Liver (tissue), 9 donors: ENCODE data around the gene ARHGAP35. TPM values are rescaled to one million over a fixed set of nuclear protein-coding genes. Genes with fewer than 3 reads are reported as not detected.
A peak's percentile ranks its signal among the peaks of the same experiment; 100 is the strongest.

ENCODE experiments used
- DNase-seq: peaks from one replicate; pipeline ENCODE4 v3.0.0-alpha.2; 2017; ENCODE audit warnings: low spot score
- H3K27ac ChIP-seq, 2 donors: one replicate each; pipeline ENCODE4 v1.7.0; 2013; ENCODE audit warnings: inconsistent platforms in 2 of 2, low read length in 2 of 2, control low read depth in 1 of 2, low read depth in 1 of 2, mild to moderate bottlenecking in 1 of 2
- H3K27me3 ChIP-seq, 4 donors: one replicate each; pipeline versions ENCODE4 v1.6.1 to v1.7.0; 2013; ENCODE audit warnings: low read length in 3 of 4, inconsistent platforms in 1 of 4, mild to moderate bottlenecking in 1 of 4, moderate library complexity in 1 of 4; ENCODE audit not compliant: control insufficient read depth in 4 of 4, insufficient read depth in 4 of 4
- H3K36me3 ChIP-seq, 4 donors: one replicate each; pipeline versions ENCODE4 v1.6.1 to v1.7.0; 2013; ENCODE audit warnings: low read length in 3 of 4, mild to moderate bottlenecking in 3 of 4, low read depth in 1 of 4, moderate library complexity in 1 of 4; ENCODE audit not compliant: control insufficient read depth in 4 of 4, insufficient read depth in 3 of 4
- H3K4me1 ChIP-seq, 4 donors: one replicate each; pipeline versions ENCODE4 v1.6.1 to v1.7.0; 2013; ENCODE audit warnings: low read length in 3 of 4, mild to moderate bottlenecking in 3 of 4, moderate library complexity in 1 of 4; ENCODE audit not compliant: control insufficient read depth in 4 of 4, insufficient read depth in 4 of 4
- H3K4me3 ChIP-seq, 3 donors: one replicate each; pipeline versions ENCODE4 v1.6.1 to v1.7.0; 2013; ENCODE audit warnings: low read length in 3 of 3, control low read depth in 1 of 3, low read depth in 1 of 3, mild to moderate bottlenecking in 1 of 3
- H3K9ac ChIP-seq, 2 donors: one replicate each; pipeline ENCODE4 v1.7.0; 2013; ENCODE audit warnings: low read length in 2 of 2, mild to moderate bottlenecking in 2 of 2, moderate library complexity in 2 of 2, control low read depth in 1 of 2, low read depth in 1 of 2
- H3K9me3 ChIP-seq, 4 donors: one replicate each; pipeline versions ENCODE4 v1.6.1 to v1.7.0; 2013; ENCODE audit warnings: low read length in 3 of 4; ENCODE audit not compliant: control insufficient read depth in 4 of 4
- EGR1 ChIP-seq, 2 donors: IDR thresholded peaks; 2 replicates each; pipeline ENCODE4 v1.6.1; 2016 to 2018; ENCODE audit warnings: antibody characterized with exemption in 2 of 2, low read depth in 2 of 2
- FOXA1 ChIP-seq: IDR thresholded peaks from 2 replicates; pipeline ENCODE4 v1.6.1; 2016; ENCODE audit warnings: antibody characterized with exemption
- FOXA2 ChIP-seq: IDR thresholded peaks from 2 replicates; pipeline ENCODE4 v1.6.1; 2016; ENCODE audit warnings: antibody characterized with exemption
- GABPA ChIP-seq, 2 donors: IDR thresholded peaks in 1 of 2; conservative IDR thresholded peaks in 1 of 2; 2 replicates each; pipeline ENCODE4 v1.6.1; 2016; ENCODE audit warnings: antibody characterized with exemption in 2 of 2, mild to moderate bottlenecking in 1 of 2, moderate library complexity in 1 of 2
- HNF4A ChIP-seq, 2 donors: conservative IDR thresholded peaks; 2 replicates each; pipeline ENCODE4 v1.6.1; 2016; ENCODE audit warnings: antibody characterized with exemption in 2 of 2, mild to moderate bottlenecking in 2 of 2
- HNF4G ChIP-seq: IDR thresholded peaks from 2 replicates; pipeline ENCODE4 v1.6.1; 2016; ENCODE audit warnings: antibody characterized with exemption
- JUND ChIP-seq, 2 donors: IDR thresholded peaks; 2 replicates each; pipeline ENCODE4 v1.6.1; 2016; ENCODE audit warnings: antibody characterized with exemption in 2 of 2
- NR2F2 ChIP-seq: IDR thresholded peaks from 2 replicates; pipeline ENCODE4 v1.6.1; 2016; ENCODE audit warnings: antibody characterized with exemption
- RAD21 ChIP-seq, 2 donors: IDR thresholded peaks; 2 replicates each; pipeline ENCODE4 v1.6.1; 2016; ENCODE audit warnings: antibody characterized with exemption in 2 of 2, mild to moderate bottlenecking in 2 of 2
- RXRA ChIP-seq, 2 donors: IDR thresholded peaks; 2 replicates each; pipeline ENCODE4 v1.6.1; 2017 to 2018; ENCODE audit warnings: antibody characterized with exemption in 2 of 2, mild to moderate bottlenecking in 1 of 2
- SP1 ChIP-seq: IDR thresholded peaks from 2 replicates; pipeline ENCODE4 v1.6.1; 2018; ENCODE audit warnings: antibody characterized with exemption, mild to moderate bottlenecking
- TAF1 ChIP-seq: conservative IDR thresholded peaks from 2 replicates; pipeline ENCODE4 v1.6.1; 2016; ENCODE audit warnings: antibody characterized with exemption, mild to moderate bottlenecking
- YY1 ChIP-seq: IDR thresholded peaks from 2 replicates; pipeline ENCODE4 v1.6.1; 2016; ENCODE audit warnings: antibody characterized with exemption, mild to moderate bottlenecking
- WGBS: extraction: QIAGEN DNeasy Blood & Tissue Kit; methylation state at CpG from one replicate; pipeline ENCODE4 v1.1.7; 2013; 5-methylcytosine and 5-hydroxymethylcytosine counted together
- polyA plus RNA-seq, 2 donors: library from polyadenylated mRNA; stranded (reverse) in 1 of 2; unstranded in 1 of 2; fragments of 200-250 nt in 1 of 2; fragments of >200 nt in 1 of 2; fragmentation: Nextera tagmentation in 1 of 2; extraction: Ambion mirVana in 1 of 2; gene quantifications; one replicate each; pipeline versions ENCODE4 v1.2.1 to v1.2.3, GENCODE V29; 2013 to 2015
- total RNA-seq, 2 donors: library from RNA; depleted of rRNA; stranded (reverse); fragments of >200 nt; gene quantifications; one replicate each; pipeline ENCODE4 v1.2.3, GENCODE V29; 2014
- TF ChIP-seq, protein P1 (sequence below): fragments of 150-350 bp; IDR thresholded peaks from 2 replicates; pipeline ENCODE4 v1.5.1; 2017; ENCODE audit warnings: improper control_type of control experiment, low read depth, low read length; ENCODE audit not compliant: missing input control
- TF ChIP-seq, protein P2 (sequence below): IDR thresholded peaks from 2 replicates; pipeline ENCODE4 v1.6.1; 2016; ENCODE audit warnings: antibody characterized with exemption
- TF ChIP-seq, protein P3 (sequence below): IDR thresholded peaks from 2 replicates; pipeline ENCODE4 v1.6.1; 2016; ENCODE audit warnings: antibody characterized with exemption
- TF ChIP-seq, protein P4 (sequence below): IDR thresholded peaks from 2 replicates; pipeline ENCODE4 v1.6.1; 2016; ENCODE audit warnings: antibody characterized with exemption, mild to moderate bottlenecking
- TF ChIP-seq, protein P5 (sequence below): IDR thresholded peaks from 2 replicates; pipeline ENCODE4 v1.6.1; 2016; ENCODE audit warnings: antibody characterized with exemption
- donor health status: healthy.
- donor health status: healthy.
- donor health status: healthy.
- donor health status: healthy.
- donor health status: healthy.

ARHGAP35 gene
- total and polyA plus RNA-seq, 4 donors: 15.5 to 49.2 (median 21.7) TPM

DNA sequence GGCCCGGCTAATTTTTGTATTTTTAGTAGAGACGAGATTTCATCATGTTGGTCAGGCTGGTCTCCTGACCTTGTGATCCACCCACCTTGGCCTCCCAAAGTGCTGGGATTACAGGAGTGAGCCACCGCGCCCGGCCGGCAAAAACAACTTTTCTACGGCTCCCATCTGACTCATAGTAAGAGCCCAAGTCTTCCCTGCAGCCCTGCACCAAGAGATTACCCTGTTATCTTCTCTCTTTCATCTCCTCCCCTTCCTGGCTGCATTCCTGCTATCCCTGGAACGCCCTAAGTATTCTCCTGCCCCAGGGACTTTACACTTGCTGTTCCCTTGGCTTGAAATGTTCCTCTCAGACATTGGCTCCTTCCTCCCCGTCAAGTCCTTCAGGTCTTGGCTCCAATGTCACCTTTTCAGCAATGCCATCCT is 16.7 kb upstream of the ARHGAP35 start:
- H3K27ac ChIP-seq: no peak overlapping the region
- no peaks in the 10 kb centered on the region for H3K27me3 ChIP-seq
- no peak for DNase-seq
- no peaks in the 10 kb centered on the region for H3K9me3 ChIP-seq
- 82% methylated on average over 9 of the region's 9 CpGs for WGBS
- H3K9ac ChIP-seq: no peak overlapping the region
- no peak for TF ChIP-seq EGR1 (IDR thresholded peaks at IDR 0.05; ENCODE audit: low read depth in 2 of 2)
- no peak for TF ChIP-seq FOXA1
- TF ChIP-seq RXRA (IDR thresholded peaks at IDR 0.05): no peak
- TF ChIP-seq GABPA (IDR thresholded peaks at IDR 0.05 in 1 of 2, conservative IDR thresholded peaks at IDR 0.05 in 1 of 2): no peak
- no peak for TF ChIP-seq HNF4G
- TF ChIP-seq, protein P1, sequence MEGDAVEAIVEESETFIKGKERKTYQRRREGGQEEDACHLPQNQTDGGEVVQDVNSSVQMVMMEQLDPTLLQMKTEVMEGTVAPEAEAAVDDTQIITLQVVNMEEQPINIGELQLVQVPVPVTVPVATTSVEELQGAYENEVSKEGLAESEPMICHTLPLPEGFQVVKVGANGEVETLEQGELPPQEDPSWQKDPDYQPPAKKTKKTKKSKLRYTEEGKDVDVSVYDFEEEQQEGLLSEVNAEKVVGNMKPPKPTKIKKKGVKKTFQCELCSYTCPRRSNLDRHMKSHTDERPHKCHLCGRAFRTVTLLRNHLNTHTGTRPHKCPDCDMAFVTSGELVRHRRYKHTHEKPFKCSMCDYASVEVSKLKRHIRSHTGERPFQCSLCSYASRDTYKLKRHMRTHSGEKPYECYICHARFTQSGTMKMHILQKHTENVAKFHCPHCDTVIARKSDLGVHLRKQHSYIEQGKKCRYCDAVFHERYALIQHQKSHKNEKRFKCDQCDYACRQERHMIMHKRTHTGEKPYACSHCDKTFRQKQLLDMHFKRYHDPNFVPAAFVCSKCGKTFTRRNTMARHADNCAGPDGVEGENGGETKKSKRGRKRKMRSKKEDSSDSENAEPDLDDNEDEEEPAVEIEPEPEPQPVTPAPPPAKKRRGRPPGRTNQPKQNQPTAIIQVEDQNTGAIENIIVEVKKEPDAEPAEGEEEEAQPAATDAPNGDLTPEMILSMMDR: no peak
- TF ChIP-seq, protein P2, sequence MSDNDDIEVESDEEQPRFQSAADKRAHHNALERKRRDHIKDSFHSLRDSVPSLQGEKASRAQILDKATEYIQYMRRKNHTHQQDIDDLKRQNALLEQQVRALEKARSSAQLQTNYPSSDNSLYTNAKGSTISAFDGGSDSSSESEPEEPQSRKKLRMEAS: no peak
- no peak for TF ChIP-seq TAF1
- TF ChIP-seq HNF4A (conservative IDR thresholded peaks at IDR 0.05): no peak
- TF ChIP-seq, protein P3, sequence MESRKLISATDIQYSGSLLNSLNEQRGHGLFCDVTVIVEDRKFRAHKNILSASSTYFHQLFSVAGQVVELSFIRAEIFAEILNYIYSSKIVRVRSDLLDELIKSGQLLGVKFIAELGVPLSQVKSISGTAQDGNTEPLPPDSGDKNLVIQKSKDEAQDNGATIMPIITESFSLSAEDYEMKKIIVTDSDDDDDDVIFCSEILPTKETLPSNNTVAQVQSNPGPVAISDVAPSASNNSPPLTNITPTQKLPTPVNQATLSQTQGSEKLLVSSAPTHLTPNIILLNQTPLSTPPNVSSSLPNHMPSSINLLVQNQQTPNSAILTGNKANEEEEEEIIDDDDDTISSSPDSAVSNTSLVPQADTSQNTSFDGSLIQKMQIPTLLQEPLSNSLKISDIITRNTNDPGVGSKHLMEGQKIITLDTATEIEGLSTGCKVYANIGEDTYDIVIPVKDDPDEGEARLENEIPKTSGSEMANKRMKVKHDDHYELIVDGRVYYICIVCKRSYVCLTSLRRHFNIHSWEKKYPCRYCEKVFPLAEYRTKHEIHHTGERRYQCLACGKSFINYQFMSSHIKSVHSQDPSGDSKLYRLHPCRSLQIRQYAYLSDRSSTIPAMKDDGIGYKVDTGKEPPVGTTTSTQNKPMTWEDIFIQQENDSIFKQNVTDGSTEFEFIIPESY: no peak
- H3K36me3 ChIP-seq: peaks cover 6 to 20% (median 13%) of the 10 kb centered on the region in 4 donors
- no peak overlapping the region for H3K4me3 ChIP-seq
- H3K4me1 ChIP-seq: peaks cover 0 to 3% (median 0%) of the 10 kb centered on the region in 4 donors

DNA sequence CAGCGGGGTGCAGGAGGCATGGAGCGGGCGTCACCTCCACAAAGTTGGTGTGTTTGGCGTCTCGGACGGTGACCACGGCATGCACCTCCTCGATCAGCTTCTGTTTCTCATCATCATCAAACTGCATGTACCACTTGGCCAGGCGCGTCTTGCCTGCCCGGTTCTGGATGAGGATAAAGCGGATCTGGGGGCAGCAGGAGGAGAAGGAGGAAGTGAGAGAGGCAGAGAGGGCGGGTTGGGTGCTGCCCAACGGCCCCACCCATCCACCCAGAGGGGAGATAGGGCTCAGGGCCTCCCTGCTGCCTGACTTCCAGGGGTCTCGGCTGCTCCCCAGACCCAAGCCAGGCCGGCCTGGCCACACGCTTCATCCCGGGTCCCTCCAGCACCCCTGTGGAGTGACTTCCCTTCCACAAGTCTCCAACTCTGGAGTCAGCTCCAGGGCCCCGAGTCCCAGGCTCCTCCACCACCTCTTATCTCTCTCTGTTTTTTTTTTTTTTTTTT is 14.8 kb upstream of the ARHGAP35 start:
- Histone ChIP-seq H3K9ac (no peak overlapping the region), H3K9me3 (no peaks in the 10 kb centered on the region), H3K4me1 (peaks cover 0 to 15% (median 11%) of the 10 kb centered on the region in 4 donors), H3K27ac (no peak overlapping the region), H3K27me3 (no peaks in the 10 kb centered on the region), H3K36me3 (peaks cover 6 to 11% (median 8%) of the 10 kb centered on the region in 4 donors), H3K4me3 (no peak overlapping the region)
- no peak for TF ChIP-seq FOXA1
- TF ChIP-seq FOXA2: no peak
- TF ChIP-seq YY1: no peak
- no peak for TF ChIP-seq HNF4A (conservative IDR thresholded peaks at IDR 0.05)
- TF ChIP-seq, protein P4, sequence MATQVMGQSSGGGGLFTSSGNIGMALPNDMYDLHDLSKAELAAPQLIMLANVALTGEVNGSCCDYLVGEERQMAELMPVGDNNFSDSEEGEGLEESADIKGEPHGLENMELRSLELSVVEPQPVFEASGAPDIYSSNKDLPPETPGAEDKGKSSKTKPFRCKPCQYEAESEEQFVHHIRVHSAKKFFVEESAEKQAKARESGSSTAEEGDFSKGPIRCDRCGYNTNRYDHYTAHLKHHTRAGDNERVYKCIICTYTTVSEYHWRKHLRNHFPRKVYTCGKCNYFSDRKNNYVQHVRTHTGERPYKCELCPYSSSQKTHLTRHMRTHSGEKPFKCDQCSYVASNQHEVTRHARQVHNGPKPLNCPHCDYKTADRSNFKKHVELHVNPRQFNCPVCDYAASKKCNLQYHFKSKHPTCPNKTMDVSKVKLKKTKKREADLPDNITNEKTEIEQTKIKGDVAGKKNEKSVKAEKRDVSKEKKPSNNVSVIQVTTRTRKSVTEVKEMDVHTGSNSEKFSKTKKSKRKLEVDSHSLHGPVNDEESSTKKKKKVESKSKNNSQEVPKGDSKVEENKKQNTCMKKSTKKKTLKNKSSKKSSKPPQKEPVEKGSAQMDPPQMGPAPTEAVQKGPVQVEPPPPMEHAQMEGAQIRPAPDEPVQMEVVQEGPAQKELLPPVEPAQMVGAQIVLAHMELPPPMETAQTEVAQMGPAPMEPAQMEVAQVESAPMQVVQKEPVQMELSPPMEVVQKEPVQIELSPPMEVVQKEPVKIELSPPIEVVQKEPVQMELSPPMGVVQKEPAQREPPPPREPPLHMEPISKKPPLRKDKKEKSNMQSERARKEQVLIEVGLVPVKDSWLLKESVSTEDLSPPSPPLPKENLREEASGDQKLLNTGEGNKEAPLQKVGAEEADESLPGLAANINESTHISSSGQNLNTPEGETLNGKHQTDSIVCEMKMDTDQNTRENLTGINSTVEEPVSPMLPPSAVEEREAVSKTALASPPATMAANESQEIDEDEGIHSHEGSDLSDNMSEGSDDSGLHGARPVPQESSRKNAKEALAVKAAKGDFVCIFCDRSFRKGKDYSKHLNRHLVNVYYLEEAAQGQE: no peak
- no peak for TF ChIP-seq HNF4G
- no peak for TF ChIP-seq SP1
- no peak for TF ChIP-seq EGR1 (IDR thresholded peaks at IDR 0.05; ENCODE audit: low read depth in 2 of 2)
- no peak for TF ChIP-seq GABPA (IDR thresholded peaks at IDR 0.05 in 1 of 2, conservative IDR thresholded peaks at IDR 0.05 in 1 of 2)
- TF ChIP-seq, protein P5, sequence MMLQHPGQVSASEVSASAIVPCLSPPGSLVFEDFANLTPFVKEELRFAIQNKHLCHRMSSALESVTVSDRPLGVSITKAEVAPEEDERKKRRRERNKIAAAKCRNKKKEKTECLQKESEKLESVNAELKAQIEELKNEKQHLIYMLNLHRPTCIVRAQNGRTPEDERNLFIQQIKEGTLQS: no peak
- no peak for TF ChIP-seq RXRA (IDR thresholded peaks at IDR 0.05)
- TF ChIP-seq, protein P1: no peak
- TF ChIP-seq JUND (IDR thresholded peaks at IDR 0.05): no peak
- TF ChIP-seq RAD21 (IDR thresholded peaks at IDR 0.05): no peak
- TF ChIP-seq TAF1: no peak
- TF ChIP-seq, protein P2: no peak
- TF ChIP-seq, protein P3: no peak
- no peak for TF ChIP-seq NR2F2
- WGBS: 87% methylated on average over 19 of the region's 19 CpGs
- peak; percentile 73 for DNase-seq
